Thymus (tissue), 11 donors: ENCODE data around the gene SLC35F6. TPM values are rescaled to one million over a fixed set of nuclear protein-coding genes. Genes with fewer than 3 reads are reported as not detected.
"Not testable (repeated sequence)": the region's sequence is repeated elsewhere in the genome, so short reads cannot be mapped to it uniquely, and the experiment has no call there.

Experiments used
- DNase-seq, 9 donors: peaks; one replicate each; pipeline ENCODE4 v3.0.0-alpha.2; 2013; ENCODE audit warnings: low spot score in 9 of 9, low read depth in 6 of 9, missing footprints in 1 of 9
- H3K27ac ChIP-seq, 2 donors: one replicate each; pipeline ENCODE4 v1.5.1; 2013; ENCODE audit warnings: control low read depth in 1 of 2, low read depth in 1 of 2, low read length in 1 of 2, mild to moderate bottlenecking in 1 of 2, moderate library complexity in 1 of 2
- H3K27me3 ChIP-seq, 2 donors: one replicate each; pipeline ENCODE4 v1.5.1; 2013; ENCODE audit warnings: low read length in 1 of 2; ENCODE audit not compliant: control insufficient read depth in 2 of 2, insufficient read depth in 1 of 2
- H3K36me3 ChIP-seq, 2 donors: one replicate each; pipeline ENCODE4 v1.5.1; 2013; ENCODE audit warnings: low read length in 1 of 2, mild to moderate bottlenecking in 1 of 2, moderate library complexity in 1 of 2; ENCODE audit not compliant: control insufficient read depth in 2 of 2, insufficient read depth in 2 of 2
- H3K4me1 ChIP-seq, 2 donors: one replicate each; pipeline ENCODE4 v1.5.1; 2013; ENCODE audit warnings: low read length in 2 of 2; ENCODE audit not compliant: control insufficient read depth in 2 of 2, insufficient read depth in 2 of 2
- H3K4me3 ChIP-seq, 2 donors: one replicate each; pipeline ENCODE4 v1.5.1; 2013; ENCODE audit warnings: low read length in 2 of 2, control low read depth in 1 of 2, mild to moderate bottlenecking in 1 of 2
- H3K9me3 ChIP-seq, 2 donors: one replicate each; pipeline ENCODE4 v1.5.1; 2013; ENCODE audit warnings: low read length in 1 of 2, mild to moderate bottlenecking in 1 of 2; ENCODE audit not compliant: control insufficient read depth in 2 of 2, insufficient read depth in 1 of 2
- WGBS: extraction: QIAGEN DNeasy Blood & Tissue Kit; methylation state at CpG from one replicate; pipeline ENCODE4 v1.1.7; 2013; 5-methylcytosine and 5-hydroxymethylcytosine counted together
- polyA plus RNA-seq: library from polyadenylated mRNA; stranded (reverse); fragments of 200-250 nt; gene quantifications from one replicate; pipeline ENCODE4 v1.2.3, GENCODE V29; 2013
- total RNA-seq: library from RNA; stranded (reverse); fragments of 120-200 nt; gene quantifications from one replicate; pipeline ENCODE4 v1.2.4, GENCODE V29; 2013
- donor health status: healthy.

SLC35F6 gene
- total and polyA plus RNA-seq, 2 donors, result 7.0 to 10.8 TPM

DNA sequence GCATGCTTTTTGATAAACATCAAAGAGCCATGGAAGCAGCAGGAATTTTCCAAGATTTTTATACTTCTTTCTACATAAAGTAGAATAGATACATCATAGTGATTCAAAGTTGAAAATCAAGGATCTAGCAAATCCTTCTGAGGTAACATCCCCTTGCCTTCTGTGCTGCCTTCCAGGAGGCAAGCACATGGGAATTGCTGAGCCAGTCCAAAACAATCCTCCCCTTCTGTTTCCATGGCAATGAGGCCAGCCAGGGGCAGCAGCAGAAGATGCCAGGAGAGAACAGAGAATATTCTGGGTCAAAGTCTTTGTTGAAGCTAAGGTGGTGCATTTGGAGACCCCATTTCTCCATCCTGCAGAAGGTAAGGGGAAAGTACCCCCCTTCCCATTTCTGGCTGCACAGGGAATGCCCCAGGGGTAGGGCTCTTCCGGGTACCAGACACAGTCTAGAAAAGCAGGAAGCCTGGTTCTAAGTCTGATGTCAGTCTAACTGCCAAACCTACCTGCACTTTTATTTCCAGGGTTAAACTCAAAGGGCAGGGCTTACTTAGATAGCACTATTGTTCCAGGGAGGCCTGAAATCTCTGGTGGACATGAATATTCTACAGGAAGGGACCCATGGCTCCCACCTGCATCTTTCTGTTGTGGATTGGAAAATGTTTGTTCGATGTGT is 43.8 kb downstream of the SLC35F6 start:
- Histone ChIP-seq H3K27ac (peak overlapping the region in 1 of 2 donors; percentile 18), H3K27me3 (no peaks in the 10 kb centered on the region), H3K9me3 (no peaks in the 10 kb centered on the region), H3K36me3 (no peaks in the 10 kb centered on the region), H3K4me3 (no peak overlapping the region), H3K4me1 (peaks cover 15 to 27% of the 10 kb centered on the region in 2 donors)
- 69% methylated on average over 2 of the region's 2 CpGs for WGBS
- DNase-seq, result no peak

- no peak for DNase-seq
- 96% methylated on average over 3 of the region's 3 CpGs for WGBS
Measured at GRCh38 chr2:26809211-26809610, 45.1 kb downstream of the SLC35F6 start.

DNA sequence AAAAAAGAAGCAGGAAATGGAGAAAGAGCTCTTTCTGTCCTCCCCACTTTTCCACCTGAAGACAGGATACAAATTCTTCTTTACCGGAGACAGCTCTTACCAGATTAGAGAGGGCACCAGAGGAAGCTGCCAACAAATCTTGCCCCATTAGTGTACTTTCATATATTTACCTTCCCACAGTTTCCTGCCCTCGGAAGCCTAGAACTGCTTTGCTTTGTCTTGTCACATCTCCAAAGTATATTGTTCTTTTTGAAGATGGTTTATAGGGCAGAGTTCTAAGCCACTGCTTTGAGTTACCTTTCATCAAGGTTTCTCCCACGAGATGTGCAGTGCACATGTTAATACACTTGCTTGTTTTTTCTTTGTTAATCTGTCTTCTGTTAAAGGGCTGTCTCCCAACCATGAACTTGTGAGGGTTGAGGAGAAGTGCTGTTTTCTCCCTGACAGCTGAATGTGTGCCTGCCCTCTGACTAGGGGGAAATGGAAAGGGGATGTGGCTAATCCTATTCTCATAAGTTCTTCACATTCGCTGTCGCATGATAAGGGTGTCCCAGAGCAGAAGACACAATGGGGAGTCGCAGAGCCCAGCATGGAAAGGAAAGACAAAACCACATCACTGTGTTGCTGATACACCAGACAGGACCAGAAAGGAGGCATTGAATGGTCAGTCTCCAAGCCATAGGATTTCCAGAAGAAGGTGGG is 45.9 kb downstream of the SLC35F6 start:
- WGBS, result 1% methylated on average over 6 of the region's 6 CpGs
- peak in 7 of 9 donors; percentile 6 to 75 (median 26) for DNase-seq
- H3K9me3 ChIP-seq, result peaks cover 0 to 2% of the 10 kb centered on the region in 2 donors

More at GRCh38 chr2:26809211-26809610, 45.1 kb downstream of the SLC35F6 start:
- peaks cover 15 to 27% of the 10 kb centered on the region in 2 donors for H3K4me1 ChIP-seq
- H3K36me3 ChIP-seq, result no peaks in the 10 kb centered on the region
- no peak overlapping the region for H3K4me3 ChIP-seq
- peak overlapping the region in 1 of 2 donors; percentile 42 for H3K27ac ChIP-seq
- no peaks in the 10 kb centered on the region for H3K9me3 ChIP-seq
- no peaks in the 10 kb centered on the region for H3K27me3 ChIP-seq

DNA sequence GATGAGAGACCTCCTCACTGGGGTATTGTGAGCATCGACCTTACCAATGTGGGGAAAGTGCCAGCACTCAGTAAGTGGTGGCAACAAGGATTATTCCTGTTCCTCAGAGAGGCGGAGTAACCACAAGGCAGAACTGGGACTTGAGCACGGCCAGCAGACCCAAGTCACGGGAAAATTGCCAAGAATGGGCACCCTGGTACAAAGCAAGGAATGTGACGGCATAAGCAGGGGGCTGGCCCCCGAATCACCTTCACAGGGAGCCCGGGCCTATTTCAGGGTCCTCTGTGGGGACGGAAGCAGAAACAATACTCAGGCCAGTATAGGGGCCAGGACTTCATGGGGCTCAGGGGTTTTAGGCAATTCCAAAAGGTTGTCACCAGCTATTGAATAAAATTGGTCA is 47.2 kb downstream of the SLC35F6 start:
- no peak for DNase-seq
- WGBS, result 94% methylated on average over 8 of the region's 8 CpGs
- Histone ChIP-seq H3K4me1 (peaks cover 15 to 27% of the 10 kb centered on the region in 2 donors), H3K27ac (no peak overlapping the region), H3K27me3 (peaks cover 0 to 4% of the 10 kb centered on the region in 2 donors), H3K36me3 (no peaks in the 10 kb centered on the region), H3K9me3 (peaks cover 0 to 4% of the 10 kb centered on the region in 2 donors), H3K4me3 (no peak overlapping the region)

More for the DNA sequence above, 45.9 kb downstream of the SLC35F6 start:
- H3K4me1 ChIP-seq, result peaks cover 15 to 27% of the 10 kb centered on the region in 2 donors
- no peaks in the 10 kb centered on the region for H3K36me3 ChIP-seq
- peak overlapping the region in 1 of 2 donors; percentile 70 for H3K27ac ChIP-seq
- no peak overlapping the region for H3K4me3 ChIP-seq
- peaks cover 0 to 2% of the 10 kb centered on the region in 2 donors for H3K27me3 ChIP-seq

DNA sequence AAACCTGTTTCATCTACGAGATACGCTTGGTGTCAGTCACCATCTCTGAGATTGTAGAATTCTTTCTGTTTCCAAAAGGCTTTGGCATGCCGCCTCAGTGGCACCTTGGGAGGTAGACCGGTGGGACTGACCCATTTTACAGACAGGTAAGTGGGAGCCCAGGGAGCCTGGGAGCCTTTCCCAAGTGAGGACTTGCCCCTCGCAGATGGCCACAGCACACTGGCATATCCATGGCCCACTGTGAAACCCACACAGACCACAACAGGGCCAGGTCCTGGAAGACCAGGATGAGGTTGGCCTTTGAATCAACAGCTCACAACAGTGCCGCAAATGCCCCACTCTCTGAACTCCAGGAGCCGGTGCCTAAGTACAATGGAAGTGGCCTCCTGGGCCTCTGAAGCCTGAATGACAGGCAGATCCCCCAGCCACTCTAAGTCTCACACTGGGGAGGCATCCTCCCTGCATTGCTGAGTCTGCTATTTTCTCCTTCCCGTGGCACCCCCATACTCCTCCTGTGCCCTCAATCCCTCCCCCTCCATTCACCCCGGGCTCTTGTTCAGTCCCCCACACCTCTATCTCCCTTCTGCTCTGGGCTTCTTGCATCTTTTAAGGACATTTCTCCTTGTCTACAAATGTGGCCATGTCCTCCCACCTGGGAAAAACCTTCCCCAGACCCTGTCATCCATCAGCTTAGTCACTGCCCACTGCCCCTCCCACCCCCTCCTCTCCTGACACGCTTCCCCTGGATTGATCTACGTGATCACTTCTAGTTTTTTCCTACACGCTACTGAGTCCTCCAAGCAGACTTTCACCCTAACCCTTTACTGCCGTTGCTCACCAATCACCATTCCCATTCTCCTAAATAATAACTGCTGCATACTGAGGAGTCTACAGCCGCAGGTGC is 48.0 kb downstream of the SLC35F6 start:
- DNase-seq, result no peak
- Histone ChIP-seq H3K36me3 (no peaks in the 10 kb centered on the region), H3K4me3 (no peak overlapping the region), H3K27me3 (peaks cover 0 to 10% of the 10 kb centered on the region in 2 donors), H3K9me3 (peaks cover 0 to 4% of the 10 kb centered on the region in 2 donors), H3K4me1 (peaks cover 15 to 27% of the 10 kb centered on the region in 2 donors), H3K27ac (no peak overlapping the region)
- WGBS, result 93% methylated on average over 14 of the region's 14 CpGs

DNA sequence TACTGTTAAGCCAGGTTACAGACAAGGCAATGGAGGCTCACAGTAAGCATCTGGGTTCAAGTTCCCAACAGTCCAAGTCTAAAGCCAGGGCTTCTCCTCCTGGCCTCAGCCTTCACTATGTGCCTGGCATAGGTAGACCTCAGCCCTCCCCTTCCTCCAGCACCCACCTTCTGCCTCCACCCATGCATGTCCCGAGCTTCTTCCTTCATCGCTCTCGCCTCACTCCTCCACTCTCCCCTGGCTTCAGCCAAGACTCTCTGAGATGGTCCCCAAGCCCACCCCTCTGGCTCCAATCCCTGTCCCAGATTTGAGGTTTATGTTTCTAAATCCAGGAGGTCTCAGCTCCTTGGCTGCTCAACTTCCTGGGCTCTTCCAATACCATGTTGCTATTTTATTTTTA is 48.6 kb downstream of the SLC35F6 start:
- Histone ChIP-seq H3K4me1 (peaks cover 15 to 27% of the 10 kb centered on the region in 2 donors), H3K9me3 (peaks cover 0 to 4% of the 10 kb centered on the region in 2 donors), H3K36me3 (no peaks in the 10 kb centered on the region), H3K4me3 (no peak overlapping the region), H3K27me3 (peaks cover 0 to 12% of the 10 kb centered on the region in 2 donors), H3K27ac (no peak overlapping the region)
- DNase-seq, result no peak
- WGBS, result 95% methylated on average over 3 of the region's 3 CpGs

DNA sequence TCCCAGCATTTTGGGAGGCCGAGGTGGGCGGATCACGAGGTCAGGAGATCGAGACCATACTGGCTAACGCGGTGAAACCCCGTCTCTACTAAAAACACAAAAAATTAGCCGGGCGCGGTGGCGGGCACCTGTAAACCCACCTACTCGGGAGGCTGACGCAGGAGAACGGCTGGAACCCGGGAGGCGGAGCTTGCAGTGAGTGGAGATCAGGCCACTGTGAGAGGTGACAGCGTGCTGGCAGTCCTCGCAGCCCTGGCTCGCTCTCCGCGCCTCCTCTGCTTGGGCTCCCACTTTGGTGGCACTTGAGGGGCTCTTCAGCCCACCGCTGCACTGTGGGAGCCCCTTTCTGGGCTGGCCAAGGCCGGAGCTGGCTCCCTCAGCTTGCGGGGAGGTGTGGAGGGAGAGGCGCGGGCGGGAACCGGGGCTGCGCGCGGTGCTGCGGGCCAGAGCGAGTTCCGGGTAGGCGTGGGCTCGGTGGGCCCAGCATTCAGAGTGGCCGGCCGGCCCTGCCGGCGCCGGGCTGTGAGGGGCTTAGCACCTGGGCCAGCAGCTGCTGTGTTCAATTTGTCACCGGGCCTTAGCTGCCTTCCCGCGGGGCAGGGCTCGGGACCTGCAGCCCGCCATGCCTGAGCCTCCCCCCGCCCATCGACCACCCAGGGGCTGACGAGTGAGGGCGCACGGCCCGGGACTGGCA is 50.1 kb downstream of the SLC35F6 start:
- 97% methylated on average over 52 of the region's 52 CpGs for WGBS
- Histone ChIP-seq H3K27me3 (peaks cover 0 to 19% of the 10 kb centered on the region in 2 donors), H3K4me1 (peaks cover 15 to 23% of the 10 kb centered on the region in 2 donors)
- not testable (repeated sequence) for H3K9me3 ChIP-seq, H3K27ac ChIP-seq, H3K36me3 ChIP-seq, DNase-seq, H3K4me3 ChIP-seq

GRCh38 chr2:26816893-26817292 is 52.8 kb downstream of the SLC35F6 start:
- Histone ChIP-seq H3K36me3 (no peaks in the 10 kb centered on the region), H3K27ac (no peak overlapping the region), H3K9me3 (peaks cover 0 to 4% of the 10 kb centered on the region in 2 donors), H3K4me1 (peaks cover 0 to under 1% of the 10 kb centered on the region in 2 donors), H3K4me3 (no peak overlapping the region), H3K27me3 (peaks cover 0 to 23% of the 10 kb centered on the region in 2 donors)
- WGBS, result 72% methylated on average over 3 of the region's 3 CpGs
- DNase-seq, result no peak
